NCI-H1694 treated with DMSO at 0.1 percent for 48 hours (cell line): ENCODE data around the gene PRKG1.
A peak's percentile ranks its signal among the peaks of the same experiment; 100 is the strongest.

Source experiments
- DNase-seq: peaks from one replicate; lab custom pipeline; 2025; lab: John Stamatoyannopoulos, UW

Gene PRKG1

GRCh38 chr10:52265131-52265926 is 1191.0 kb downstream of the PRKG1 start:
- DNase-seq: no peak

GRCh38 chr10:52266858-52267257 is 1192.6 kb downstream of the PRKG1 start:
- DNase-seq: no peak

GRCh38 chr10:52268790-52269189 is 1194.5 kb downstream of the PRKG1 start:
- DNase-seq: no peak

- DNase-seq: no peak
Observed at GRCh38 chr10:52269233-52269632, 1194.9 kb downstream of the PRKG1 start.

GRCh38 chr10:52276163-52276562 is 1201.9 kb downstream of the PRKG1 start:
- DNase-seq: no peak

GRCh38 chr10:52276986-52277385 is 1202.7 kb downstream of the PRKG1 start:
- DNase-seq: no peak

GRCh38 chr10:52279546-52279945 is 1205.3 kb downstream of the PRKG1 start:
- DNase-seq: no peak

GRCh38 chr10:52280051-52280450 is 1205.8 kb downstream of the PRKG1 start:
- no peak for DNase-seq

GRCh38 chr10:52283174-52283573 is 1208.9 kb downstream of the PRKG1 start:
- no peak for DNase-seq

- DNase-seq: no peak
Observed at GRCh38 chr10:52284416-52285013, 1210.2 kb downstream of the PRKG1 start.

GRCh38 chr10:52287866-52288265 is 1213.6 kb downstream of the PRKG1 start:
- DNase-seq: no peak

- no peak for DNase-seq
Observed at GRCh38 chr10:52297747-52298146, 1223.5 kb downstream of the PRKG1 start.

- DNase-seq: no peak
Observed at GRCh38 chr10:52300599-52301277, 1226.5 kb downstream of the PRKG1 start.

- DNase-seq: peak; percentile 28
Observed at GRCh38 chr10:52308251-52309031, 1234.2 kb downstream of the PRKG1 start.

- DNase-seq: no peak
Observed at GRCh38 chr10:52312942-52313255, 1238.6 kb downstream of the PRKG1 start.

- no peak for DNase-seq
Observed at GRCh38 chr10:52313256-52313932, 1239.1 kb downstream of the PRKG1 start.

GRCh38 chr10:52313933-52314821 is 1239.9 kb downstream of the PRKG1 start, which contains the start of gene DKK1:
TSS of gene DKK1 (plus strand) at chr10:52314281. CDS start at chr10:52314435, 154 bp downstream.
- DNase-seq: no peak

GRCh38 chr10:52314822-52315552 is 1240.7 kb downstream of the PRKG1 start:
- DNase-seq: no peak

- no peak for DNase-seq
Observed at GRCh38 chr10:52316001-52316400, 1241.7 kb downstream of the PRKG1 start.

- no peak for DNase-seq
Observed at GRCh38 chr10:52316500-52316899, 1242.2 kb downstream of the PRKG1 start.
